ENCODE measurements around the gene RHNO1. TPM values are rescaled to one million over a fixed set of nuclear protein-coding genes. Genes with fewer than 3 reads are reported as not detected.

RHNO1 gene
- polyA plus RNA-seq, 1 donor from 2014 or later = 85.8 TPM

- H3K9ac ChIP-seq (ENCODE audit: low read length) = no peak overlapping the region
- no peaks in the 10 kb centered on the region for H4K20me1 ChIP-seq (ENCODE audit: insufficient read depth)
- H3K79me2 ChIP-seq (replicated peaks; ENCODE audit: insufficient read depth, low read length) = peaks cover 6% of the 10 kb centered on the region
- no peaks in the 10 kb centered on the region for H3K27me3 ChIP-seq (ENCODE audit: insufficient read depth, low read depth, low read length)
- H3F3A ChIP-seq (ENCODE audit: insufficient read depth, low read length, poor library complexity, severe bottlenecking) = no peaks in the 10 kb centered on the region
- no peaks in the 10 kb centered on the region for H3K9me2 ChIP-seq (ENCODE audit: insufficient read depth, low read length)
- H3K4me3 ChIP-seq (ENCODE audit: low read length) = no peak overlapping the region
- H3K4me2 ChIP-seq (ENCODE audit: low read length) = no peak overlapping the region
- no peak overlapping the region for H3K27ac ChIP-seq (ENCODE audit: low read length)
- H2AFZ ChIP-seq (ENCODE audit: low read depth, low read length) = no peak overlapping the region
- no peaks in the 10 kb centered on the region for H3K9me3 ChIP-seq (ENCODE audit: low read length)
- TF ChIP-seq REST (IDR thresholded peaks at IDR 0.05; ENCODE audit: borderline replicate concordance) = no peak
- H3K36me3 ChIP-seq (ENCODE audit: insufficient read depth, low read length) = no peaks in the 10 kb centered on the region
Measured at GRCh38 chr12:2884810-2885209, 7.8 kb downstream of the RHNO1 start.

- H2AFZ ChIP-seq (ENCODE audit: low read depth, low read length) = no peak overlapping the region
- no peaks in the 10 kb centered on the region for H3K9me2 ChIP-seq (ENCODE audit: insufficient read depth, low read length)
- H3K27me3 ChIP-seq (ENCODE audit: insufficient read depth, low read depth, low read length) = no peaks in the 10 kb centered on the region
- no peak overlapping the region for H3K4me2 ChIP-seq (ENCODE audit: low read length)
- peaks cover 4% of the 10 kb centered on the region for H3F3A ChIP-seq (ENCODE audit: insufficient read depth, low read length, poor library complexity, severe bottlenecking)
- no peaks in the 10 kb centered on the region for H3K9me3 ChIP-seq (ENCODE audit: low read length)
- H4K20me1 ChIP-seq (ENCODE audit: insufficient read depth) = no peaks in the 10 kb centered on the region
- no peak overlapping the region for H3K9ac ChIP-seq (ENCODE audit: low read length)
- H3K79me2 ChIP-seq (replicated peaks; ENCODE audit: insufficient read depth, low read length) = peaks cover 1% of the 10 kb centered on the region
- H3K4me3 ChIP-seq (ENCODE audit: low read length) = no peak overlapping the region
- no peaks in the 10 kb centered on the region for H3K36me3 ChIP-seq (ENCODE audit: insufficient read depth, low read length)
- TF ChIP-seq REST (IDR thresholded peaks at IDR 0.05; ENCODE audit: borderline replicate concordance) = no peak
- TF ChIP-seq EP300 (conservative IDR thresholded peaks at IDR 0.05; ENCODE audit: poor library complexity, severe bottlenecking) = no peak
- TF ChIP-seq TAF1 (IDR thresholded peaks at IDR 0.05; ENCODE audit: low read depth) = no peak
- no peak for TF ChIP-seq SMC3 (conservative IDR thresholded peaks at IDR 0.05; ENCODE audit: poor library complexity)
- TF ChIP-seq MXI1 (conservative IDR thresholded peaks at IDR 0.05; ENCODE audit: poor library complexity, severe bottlenecking) = no peak
- TF ChIP-seq CTCF (IDR thresholded peaks at IDR 0.05; ENCODE audit: poor library complexity, severe bottlenecking) = no peak
- no peak for TF ChIP-seq RAD21 (conservative IDR thresholded peaks at IDR 0.05)
- no peak for TF ChIP-seq EZH2 (IDR thresholded peaks at IDR 0.05; ENCODE audit: borderline replicate concordance, insufficient read depth, low read length, poor library complexity, severe bottlenecking)
- TF ChIP-seq POLR2AphosphoS5 (IDR thresholded peaks at IDR 0.05) = no peak
- no peak overlapping the region for H3K27ac ChIP-seq (ENCODE audit: low read length)
Measured at GRCh38 chr12:2886768-2887450, 9.9 kb downstream of the RHNO1 start.
